ENCODE results near the gene TMEM233.

TMEM233 gene

GRCh38 chr12:119630962-119631550 lies 37.5 kb downstream of the TMEM233 start:
- TF ChIP-seq, protein P1, sequence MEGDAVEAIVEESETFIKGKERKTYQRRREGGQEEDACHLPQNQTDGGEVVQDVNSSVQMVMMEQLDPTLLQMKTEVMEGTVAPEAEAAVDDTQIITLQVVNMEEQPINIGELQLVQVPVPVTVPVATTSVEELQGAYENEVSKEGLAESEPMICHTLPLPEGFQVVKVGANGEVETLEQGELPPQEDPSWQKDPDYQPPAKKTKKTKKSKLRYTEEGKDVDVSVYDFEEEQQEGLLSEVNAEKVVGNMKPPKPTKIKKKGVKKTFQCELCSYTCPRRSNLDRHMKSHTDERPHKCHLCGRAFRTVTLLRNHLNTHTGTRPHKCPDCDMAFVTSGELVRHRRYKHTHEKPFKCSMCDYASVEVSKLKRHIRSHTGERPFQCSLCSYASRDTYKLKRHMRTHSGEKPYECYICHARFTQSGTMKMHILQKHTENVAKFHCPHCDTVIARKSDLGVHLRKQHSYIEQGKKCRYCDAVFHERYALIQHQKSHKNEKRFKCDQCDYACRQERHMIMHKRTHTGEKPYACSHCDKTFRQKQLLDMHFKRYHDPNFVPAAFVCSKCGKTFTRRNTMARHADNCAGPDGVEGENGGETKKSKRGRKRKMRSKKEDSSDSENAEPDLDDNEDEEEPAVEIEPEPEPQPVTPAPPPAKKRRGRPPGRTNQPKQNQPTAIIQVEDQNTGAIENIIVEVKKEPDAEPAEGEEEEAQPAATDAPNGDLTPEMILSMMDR (IDR thresholded peaks at IDR 0.05; ENCODE audit: low read depth, low read length, missing control alignments): no peak
- DNase-seq (ENCODE audit: extremely low read depth, low read depth): no peak
- no peak overlapping the region for H3K4me3 ChIP-seq (replicated peaks; ENCODE audit: low read depth, low read length)

DNA sequence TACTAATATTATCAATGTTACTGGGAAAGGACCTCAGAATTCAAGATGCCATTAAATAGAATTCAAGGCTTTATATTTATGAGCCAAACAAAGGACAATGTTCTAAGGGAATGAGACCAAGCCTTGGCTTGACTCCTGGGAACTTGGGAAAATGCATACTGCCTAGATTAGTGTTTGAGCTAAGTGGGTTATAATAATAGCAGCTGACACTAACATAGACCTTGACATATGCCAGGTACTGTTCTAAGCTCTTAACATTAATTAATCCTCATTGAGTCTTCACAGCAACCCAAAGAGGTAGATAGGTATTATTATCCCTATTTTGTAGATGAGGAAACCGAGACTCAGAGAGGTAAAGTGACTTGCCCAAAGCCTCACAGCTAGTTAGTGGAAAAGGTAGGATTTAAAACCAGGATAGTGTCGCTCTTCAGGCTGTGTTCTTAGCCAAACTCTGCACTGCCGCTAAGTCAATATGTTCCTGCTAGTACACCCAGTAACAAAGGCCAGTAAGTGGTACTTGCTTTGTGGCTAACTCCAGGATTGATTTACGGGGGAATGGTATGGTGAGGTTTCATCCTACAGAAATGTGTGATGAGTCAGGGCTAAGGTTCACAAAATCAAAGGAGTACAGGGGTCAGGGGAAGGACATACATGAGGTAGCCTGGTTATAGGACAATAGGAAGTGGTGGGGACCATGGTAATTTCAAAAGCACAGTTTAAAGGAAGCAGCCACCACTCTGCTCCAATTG lies 38.5 kb downstream of the TMEM233 start:
- TF ChIP-seq, protein P1 (IDR thresholded peaks at IDR 0.05; ENCODE audit: low read depth, low read length, missing control alignments): no peak
- H3K4me3 ChIP-seq (replicated peaks; ENCODE audit: low read depth, low read length): no peak overlapping the region
- no peak for DNase-seq (ENCODE audit: extremely low read depth, low read depth)

- DNase-seq (ENCODE audit: extremely low read depth, low read depth): no peak
- TF ChIP-seq, protein P1 (IDR thresholded peaks at IDR 0.05; ENCODE audit: low read depth, low read length, missing control alignments): no peak
- no peak overlapping the region for H3K4me3 ChIP-seq (replicated peaks; ENCODE audit: low read depth, low read length)
Measured at GRCh38 chr12:119634743-119635142, 41.2 kb downstream of the TMEM233 start.

DNA sequence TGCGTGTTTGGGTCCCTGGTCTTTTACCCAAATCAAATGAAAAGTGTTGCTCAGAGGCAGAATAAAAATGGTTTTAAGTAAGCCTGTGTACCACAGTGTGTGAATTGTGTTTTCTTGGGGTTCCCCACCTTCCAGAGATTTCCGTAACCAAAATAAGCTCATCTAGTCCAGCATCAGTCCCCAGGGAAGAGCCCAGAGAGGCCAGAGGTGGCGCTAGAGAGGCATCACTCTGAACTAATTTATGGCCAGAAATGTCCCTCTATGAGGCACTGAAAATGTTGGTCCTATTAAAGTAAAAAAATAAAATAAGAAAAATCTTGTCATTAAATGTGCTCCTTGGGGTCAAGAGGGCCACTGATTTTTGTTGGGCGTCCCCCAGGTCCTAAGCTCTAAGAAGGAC lies 49.4 kb downstream of the TMEM233 start:
- no peak overlapping the region for H3K4me3 ChIP-seq (replicated peaks; ENCODE audit: low read depth, low read length)
- DNase-seq (ENCODE audit: extremely low read depth, low read depth): no peak
- TF ChIP-seq, protein P1 (IDR thresholded peaks at IDR 0.05; ENCODE audit: low read depth, low read length, missing control alignments): peak; percentile 45

DNA sequence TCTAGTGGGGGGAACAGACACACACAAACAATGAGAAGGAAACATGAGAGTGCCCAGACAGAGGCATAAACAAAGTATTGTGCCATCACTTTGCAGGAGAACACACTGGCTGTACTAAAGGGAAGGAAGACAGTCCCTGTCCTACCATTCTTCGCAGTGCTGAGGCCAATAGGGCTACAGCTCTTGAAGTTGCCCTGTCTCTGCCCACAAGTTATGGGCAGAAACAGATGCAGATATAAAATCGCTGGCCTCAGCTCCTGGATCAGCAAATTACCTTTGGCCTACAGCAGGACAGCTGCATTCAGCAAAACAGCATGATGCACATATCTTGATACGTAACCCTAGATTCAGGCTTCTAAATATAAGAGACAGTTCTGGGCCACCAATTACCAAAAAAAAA lies 51.4 kb downstream of the TMEM233 start:
- H3K4me3 ChIP-seq (replicated peaks; ENCODE audit: low read depth, low read length): no peak overlapping the region
- no peak for DNase-seq (ENCODE audit: extremely low read depth, low read depth)
- TF ChIP-seq, protein P1 (IDR thresholded peaks at IDR 0.05; ENCODE audit: low read depth, low read length, missing control alignments): no peak

GRCh38 chr12:119645535-119646059 lies 52.0 kb downstream of the TMEM233 start:
- H3K4me3 ChIP-seq (replicated peaks; ENCODE audit: low read depth, low read length): no peak overlapping the region
- DNase-seq (ENCODE audit: extremely low read depth, low read depth): no peak
- TF ChIP-seq, protein P1 (IDR thresholded peaks at IDR 0.05; ENCODE audit: low read depth, low read length, missing control alignments): no peak

All from HFF-Myc (cell line).